PC-3 (cell line): Measurements from ENCODE around the gene ZNF138.

Experiments used
- CTCF ChIP-seq: fragments of 300-600 bp; sonication (generic); conservative IDR thresholded peaks from 2 replicates; pipeline ENCODE4 v1.5.1; 2017; ENCODE audit warnings: antibody characterized with exemption, low read depth, mild to moderate bottlenecking, low read length
- EZH2 ChIP-seq: fragments of 300-600 bp; sonication (generic); IDR thresholded peaks from one replicate; pipeline ENCODE4 v1.6.1; 2017; ENCODE audit warnings: antibody characterized with exemption, mild to moderate bottlenecking, low read length; ENCODE audit not compliant: unreplicated experiment
- EZH2phosphoT487 ChIP-seq: fragments of 300-600 bp; sonication (generic); IDR thresholded peaks from 2 replicates; pipeline ENCODE4 v1.6.1; 2018; ENCODE audit warnings: mild to moderate bottlenecking, antibody characterized with exemption, low read length, borderline replicate concordance

- TF ChIP-seq CTCF (no peak), EZH2 (no peak), EZH2phosphoT487 (no peak)
Measured at GRCh38 chr7:64849924-64850499, 55.8 kb downstream of the ZNF138 start.
